HG03378 (cell line): ENCODE measurements around the gene KISS1R.

Experiments
- ATAC-seq: cut with Tn5 transposase; IDR thresholded peaks from one replicate; pipeline ENCODE4 v1.9.1; 2021; ENCODE audit warnings: mild to moderate bottlenecking, moderate library complexity; ENCODE audit not compliant: unreplicated experiment

Gene KISS1R

GRCh38 chr19:934865-935479 is 17.8 kb downstream of the KISS1R start:
- no peak for ATAC-seq

GRCh38 chr19:936175-936546 is 19.0 kb downstream of the KISS1R start:
- ATAC-seq: no peak

DNA sequence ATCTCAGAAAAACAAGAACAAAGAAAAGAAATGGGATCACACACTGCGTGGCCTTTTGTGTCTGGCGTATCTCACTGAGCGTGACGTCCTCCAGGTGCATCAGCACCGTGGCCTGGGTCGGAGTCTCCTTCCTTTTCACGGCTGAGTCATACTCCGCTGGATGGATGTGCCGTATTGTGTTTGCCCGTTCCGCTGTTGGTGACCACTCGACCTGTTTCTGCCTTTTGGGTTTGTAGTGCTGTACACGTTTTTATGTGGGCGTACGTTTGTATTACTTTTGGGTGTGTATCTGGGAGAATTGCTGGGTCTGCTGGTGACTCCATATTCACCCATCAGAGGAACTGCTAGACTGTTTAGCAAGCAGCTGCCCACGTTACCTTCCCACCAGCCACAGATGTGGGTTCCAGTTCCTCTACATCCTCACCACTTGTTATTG is 20.1 kb downstream of the KISS1R start:
- no peak for ATAC-seq

GRCh38 chr19:938233-938923 is 21.2 kb downstream of the KISS1R start:
- ATAC-seq: no peak

DNA sequence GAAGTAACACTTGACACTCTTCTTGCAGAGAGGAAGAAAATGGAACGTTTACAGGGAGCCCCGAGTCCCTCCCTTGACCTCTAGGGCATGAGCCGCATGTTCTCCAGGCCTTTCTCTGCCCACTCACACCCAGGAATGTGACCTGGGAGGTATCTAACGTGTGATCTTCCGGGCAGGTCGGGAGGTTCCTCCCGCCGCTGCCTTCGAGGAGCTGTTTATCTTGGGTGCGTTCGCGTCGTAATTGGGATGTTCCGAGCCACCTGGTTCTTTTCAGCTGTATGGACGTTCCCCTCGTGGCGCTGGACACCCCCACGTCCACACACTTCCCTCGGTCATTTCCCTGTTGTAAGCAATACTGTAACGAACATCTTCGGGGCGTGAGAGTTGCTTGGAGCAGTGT is 22.3 kb downstream of the KISS1R start:
- no peak for ATAC-seq

DNA sequence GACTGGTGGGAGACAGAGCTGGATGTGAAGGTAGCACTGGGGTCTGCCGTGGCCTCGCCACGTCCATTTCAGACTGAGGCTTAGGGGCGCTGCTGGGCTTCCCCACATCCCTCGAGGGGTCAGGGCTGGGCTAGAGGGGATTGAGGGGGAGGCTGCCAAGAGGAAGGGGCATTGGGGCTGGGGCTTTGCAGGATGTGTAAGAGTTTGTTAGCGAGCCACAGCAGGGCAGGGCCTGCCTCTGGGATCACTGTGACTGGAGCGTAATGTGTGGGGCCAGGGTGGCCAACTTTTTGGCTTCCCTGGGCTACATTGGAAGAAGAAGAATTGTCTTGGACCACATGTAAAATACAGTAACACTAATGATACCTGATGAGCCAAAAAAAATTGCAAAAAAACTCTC is 22.8 kb downstream of the KISS1R start:
- ATAC-seq: no peak

DNA sequence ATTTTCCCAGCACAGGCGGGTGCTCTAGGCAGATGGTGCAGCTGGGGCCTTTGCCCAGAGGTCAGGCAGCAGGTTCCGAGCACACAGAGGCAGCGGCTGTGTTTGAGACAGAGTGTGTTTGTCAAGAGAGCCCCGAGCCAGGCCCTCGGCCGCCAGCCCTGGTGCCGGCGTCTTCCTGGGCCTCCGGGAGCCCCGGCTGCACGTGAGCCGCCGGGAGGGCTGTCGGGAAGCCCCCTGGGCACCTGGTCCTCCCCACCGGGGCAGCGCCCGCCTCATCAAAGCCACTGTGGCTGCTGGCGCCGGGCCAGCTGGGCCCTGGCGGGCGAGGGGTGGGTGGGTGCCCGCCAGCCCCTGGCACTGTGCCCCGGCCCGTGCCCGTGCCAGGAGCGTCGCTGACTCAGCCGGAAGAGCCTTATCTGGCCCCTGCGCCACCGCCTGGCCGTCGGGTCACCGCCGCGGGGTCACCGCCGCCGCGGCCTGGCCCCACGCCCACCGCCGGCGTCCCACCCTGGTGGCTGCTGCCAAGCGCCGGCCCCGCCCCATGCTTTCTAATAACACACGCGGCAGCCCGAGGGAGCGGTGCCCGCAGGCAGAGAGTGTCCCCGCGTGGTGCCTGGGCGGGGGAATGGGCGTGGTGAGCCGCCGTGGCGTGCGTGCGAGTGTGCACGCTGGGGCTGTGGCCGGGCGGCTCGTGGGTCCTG is 23.6 kb downstream of the KISS1R start:
- ATAC-seq: no peak

DNA sequence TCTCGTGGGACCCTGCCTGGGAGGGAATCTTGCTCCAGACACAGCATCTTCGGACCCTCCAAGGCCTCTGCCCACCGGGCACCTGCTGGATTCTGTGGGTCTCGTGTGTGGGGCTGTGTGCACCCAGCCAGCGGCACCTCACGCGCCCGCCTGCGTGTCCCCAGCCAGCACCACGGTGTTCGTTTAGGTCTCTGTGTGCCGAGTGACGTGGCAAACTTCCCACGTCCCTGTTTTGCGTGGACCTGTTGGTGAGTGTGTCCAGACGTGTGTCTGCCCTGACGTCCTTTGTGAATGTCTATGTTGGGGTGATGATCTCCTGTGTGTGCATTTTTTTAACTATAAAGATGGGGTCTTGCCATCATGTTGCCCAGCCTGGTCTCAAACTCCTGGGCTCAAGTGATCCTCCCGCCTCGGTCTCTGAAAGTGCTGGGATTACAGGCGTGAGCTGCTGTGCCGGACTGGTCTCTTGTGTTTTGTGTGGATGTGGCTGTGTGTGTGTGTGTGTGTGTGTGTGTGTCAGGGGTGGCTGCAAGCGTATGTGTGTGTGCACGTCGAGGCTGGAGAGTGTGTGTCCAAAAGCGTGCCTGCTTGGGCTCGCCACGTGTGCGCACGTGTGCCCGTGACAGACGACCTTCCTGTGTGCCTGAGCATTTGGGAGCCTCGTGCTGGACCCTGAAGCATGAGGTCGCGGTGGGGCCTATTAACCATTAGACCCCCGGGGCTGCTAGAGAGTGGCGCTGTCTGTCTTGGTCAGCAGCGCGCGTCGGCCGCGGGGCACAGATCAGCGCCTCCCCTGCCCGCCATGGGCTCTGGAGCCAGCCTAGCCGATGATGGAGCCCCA is 24.4 kb downstream of the KISS1R start:
- no peak for ATAC-seq

GRCh38 chr19:942133-942645 is 25.1 kb downstream of the KISS1R start:
- no peak for ATAC-seq

DNA sequence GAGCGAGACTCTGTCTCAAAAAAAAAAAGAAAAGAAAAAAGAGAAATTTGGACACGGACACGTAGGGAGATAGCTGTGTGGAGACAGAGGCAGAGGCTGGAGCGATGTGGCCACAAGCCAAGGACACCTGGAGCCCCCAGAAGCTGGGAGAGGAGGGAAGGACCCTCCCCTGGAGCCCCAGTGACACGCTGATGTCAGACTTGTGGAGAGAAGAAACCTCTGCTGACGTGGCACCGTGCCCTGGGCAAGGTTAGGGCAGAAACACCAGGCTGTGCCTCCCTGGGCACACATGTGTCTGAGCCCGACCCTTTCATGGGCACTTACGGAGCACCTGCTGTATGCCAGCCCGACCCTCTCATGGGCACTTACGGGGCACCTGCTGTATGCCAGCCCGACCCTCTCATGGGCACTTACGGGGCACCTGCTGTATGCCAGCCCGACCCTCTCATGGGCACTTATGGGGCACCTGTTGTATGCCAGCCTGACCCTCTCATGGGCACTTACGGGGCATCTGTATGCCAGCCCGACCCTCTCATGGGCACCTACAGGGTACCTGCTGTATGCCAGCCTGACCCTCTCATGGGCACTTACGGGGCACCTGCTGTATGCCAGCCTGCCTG is 26.5 kb downstream of the KISS1R start:
- no peak for ATAC-seq

GRCh38 chr19:944171-944567 is 27.0 kb downstream of the KISS1R start:
- ATAC-seq: no peak

DNA sequence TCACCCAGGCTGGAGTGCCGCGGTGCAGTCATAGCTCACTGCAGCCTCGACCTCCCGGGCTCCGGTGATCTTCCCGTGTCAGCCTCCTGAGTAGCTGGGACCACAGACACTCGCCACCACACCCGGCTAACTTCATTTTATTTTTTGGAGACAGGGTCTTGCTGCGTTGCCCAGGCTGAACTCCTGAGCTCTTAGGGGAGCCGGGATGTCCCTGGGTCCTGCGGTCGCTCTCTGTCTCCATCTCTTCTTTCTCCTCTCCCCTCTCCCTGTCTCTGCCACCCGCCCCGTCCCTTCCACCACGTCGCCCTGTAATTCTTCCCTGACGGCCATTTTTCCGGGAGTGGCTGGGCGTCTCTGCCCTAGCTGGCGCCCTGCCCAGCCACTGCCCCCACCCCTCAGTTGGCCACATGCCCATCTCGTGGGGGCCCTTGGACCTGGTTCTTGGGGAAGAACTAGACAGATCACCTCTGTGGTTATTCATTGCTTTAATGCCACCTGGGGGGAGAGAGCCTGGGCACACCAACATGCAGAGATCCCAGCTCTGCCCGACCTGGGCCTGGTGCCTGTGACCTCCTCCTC is 27.6 kb downstream of the KISS1R start:
- no peak for ATAC-seq

DNA sequence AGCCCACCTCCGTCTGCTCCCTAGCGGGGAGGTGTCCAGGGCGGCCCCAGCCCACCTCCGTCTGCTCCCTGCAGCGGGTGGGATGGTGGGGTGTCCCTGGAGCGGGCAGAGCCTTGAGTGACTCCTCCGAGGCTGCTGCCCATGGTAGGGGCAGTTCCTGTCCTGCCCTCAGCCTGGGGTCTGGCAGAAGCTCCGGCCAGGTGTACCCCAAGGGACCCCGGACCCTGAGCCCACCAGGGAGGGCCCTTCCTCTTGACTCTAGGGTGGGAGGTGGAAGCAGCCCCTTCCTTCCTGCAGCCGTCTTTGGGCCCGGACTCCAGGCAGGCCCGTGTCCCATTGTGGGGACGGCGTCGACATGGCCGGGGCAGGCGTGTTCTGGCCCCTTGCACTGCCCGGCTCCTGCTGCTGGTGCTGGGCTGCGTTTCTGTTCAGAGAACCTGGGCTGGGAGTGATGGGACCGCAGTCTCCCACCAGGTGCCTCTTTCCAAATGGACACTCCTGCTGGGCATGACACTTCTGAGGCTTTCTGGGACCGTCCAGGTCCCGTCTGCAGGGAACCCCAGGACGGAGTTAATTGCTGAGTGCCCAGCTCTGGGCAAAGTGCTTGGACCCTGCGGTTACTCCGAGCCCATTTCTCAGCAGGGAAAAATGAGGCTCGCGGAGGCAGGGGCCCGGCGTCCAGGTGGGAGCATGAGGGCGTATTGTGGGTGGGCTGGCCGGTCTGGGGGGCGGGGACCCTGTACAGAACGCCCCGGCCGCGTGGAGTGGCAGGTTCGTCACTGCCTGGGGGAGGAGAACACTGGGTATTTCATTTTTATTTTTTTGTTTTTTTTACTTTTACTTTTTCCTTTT is 28.5 kb downstream of the KISS1R start:
- ATAC-seq: no peak

DNA sequence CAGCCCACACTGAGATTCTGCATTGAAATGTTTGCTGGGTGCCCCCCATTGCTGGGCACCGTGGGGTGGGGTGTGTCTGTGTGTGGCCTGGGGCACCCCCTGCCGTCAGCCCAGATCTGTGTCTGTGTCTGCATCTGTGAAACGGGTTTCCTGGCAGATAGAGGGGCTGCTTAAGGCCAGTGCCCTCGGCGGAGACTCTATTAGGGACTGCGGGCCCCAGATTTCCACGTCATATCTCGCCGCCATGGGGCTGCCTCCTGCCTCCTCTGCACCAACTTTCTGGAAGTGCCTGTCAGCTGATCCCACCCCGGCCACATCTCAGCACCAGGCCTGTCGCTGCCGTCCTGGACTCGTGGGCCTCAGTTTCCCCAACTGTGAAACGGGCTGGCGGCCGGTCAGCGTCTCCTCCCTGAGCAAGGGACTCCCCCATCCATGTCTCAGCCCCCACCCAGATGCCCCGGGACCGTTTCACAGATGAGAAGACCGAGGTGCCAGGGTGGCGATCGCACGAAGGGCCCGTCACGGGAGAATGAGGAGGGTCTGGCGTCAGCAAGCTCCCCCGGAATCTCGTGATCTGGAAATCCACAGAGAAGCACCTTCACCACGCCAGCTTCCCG is 30.1 kb downstream of the KISS1R start:
- peak; percentile 12 for ATAC-seq

GRCh38 chr19:947707-948539 is 30.8 kb downstream of the KISS1R start:
- ATAC-seq: peak; percentile 60

DNA sequence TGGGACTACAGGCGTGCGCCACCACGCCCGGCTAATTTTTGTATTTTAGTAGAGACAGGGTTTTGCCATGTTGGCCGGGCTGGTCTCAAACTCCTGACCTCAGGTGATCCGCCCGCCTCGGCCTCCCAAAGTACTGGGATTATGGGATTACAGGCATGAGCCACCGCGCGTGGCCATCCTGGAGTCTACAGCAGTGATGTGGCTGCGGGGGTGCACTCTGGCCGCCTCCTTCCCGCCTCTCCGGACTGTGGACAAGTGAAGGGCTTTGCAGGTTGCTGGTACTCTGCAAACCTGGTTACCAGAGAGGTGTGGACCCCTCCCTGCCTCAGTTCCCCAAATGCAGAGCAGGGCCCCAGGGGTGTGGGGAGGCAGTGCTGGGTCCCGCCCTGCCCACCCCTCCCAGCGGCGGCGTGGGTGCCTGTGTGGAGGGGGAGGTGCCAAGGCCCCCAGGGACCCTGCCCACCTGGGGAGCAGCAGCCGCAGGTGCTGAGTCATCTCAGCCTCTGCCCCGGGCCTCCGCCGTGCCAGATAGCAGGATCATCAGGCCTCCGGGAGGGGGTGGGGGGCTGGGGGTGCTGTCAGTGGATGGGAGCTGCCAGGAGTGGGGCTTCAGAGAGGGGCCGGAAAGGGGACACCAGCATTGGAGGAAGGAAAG is 31.8 kb downstream of the KISS1R start:
- ATAC-seq: no peak

DNA sequence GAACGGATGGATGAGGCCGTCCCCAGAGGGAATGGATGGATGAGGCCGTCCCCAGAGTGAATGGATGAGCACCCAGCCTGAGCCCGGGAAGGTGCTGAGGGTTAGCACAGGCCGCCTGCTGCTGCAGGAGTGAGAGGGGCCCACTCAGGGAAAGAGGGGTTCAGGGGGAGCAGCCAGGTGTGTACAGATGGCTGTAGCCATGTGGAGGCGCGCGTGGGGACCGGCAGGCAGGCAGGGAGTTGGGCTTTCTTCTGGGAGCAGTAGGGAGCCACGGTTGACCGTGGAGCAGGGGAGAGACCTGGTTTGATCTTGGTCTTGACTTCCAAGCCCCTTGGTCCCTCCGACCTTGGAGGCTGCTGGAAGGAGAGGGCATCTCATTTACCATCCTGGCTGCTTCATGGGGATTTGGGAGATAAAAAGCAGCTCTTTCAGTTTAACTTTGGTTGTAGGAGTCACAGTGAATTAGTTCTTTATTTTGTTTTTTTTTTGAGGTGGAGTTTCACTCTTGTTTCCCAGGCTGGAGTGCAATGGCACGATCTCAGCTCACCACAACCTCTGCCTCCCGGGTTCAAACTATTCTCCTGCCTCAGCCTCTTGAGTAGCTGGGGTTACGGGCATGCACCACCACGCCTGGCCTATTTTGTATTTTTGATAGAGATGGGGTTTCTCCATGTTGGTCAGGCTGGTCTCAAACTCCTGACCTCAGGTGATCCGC is 33.4 kb downstream of the KISS1R start:
- ATAC-seq: no peak
